ENCODE data around the gene SND1.
"Not testable (repeated sequence)": the region's sequence is repeated elsewhere in the genome, so short reads cannot be mapped to it uniquely, and the experiment has no call there.

SND1 gene

GRCh38 chr7:127961786-127962453 is 309.9 kb downstream of the SND1 start:
- H3K9me3 ChIP-seq (replicated peaks in 1 of 11) = peaks cover 7 to 16% (median 11%) of the 10 kb centered on the region in 11 experiments; a peak in 20 of 22 replicates
- H3K4me1 ChIP-seq = peaks cover 2 to 14% (median 3%) of the 10 kb centered on the region in 10 experiments
- peaks cover 0 to 24% (median 10%) of the 10 kb centered on the region in 11 experiments; a peak in 11 of 22 replicates for H4K20me1 ChIP-seq
- no peak overlapping the region for H3K9ac ChIP-seq
- no peaks in the 10 kb centered on the region for H3K27me3 ChIP-seq
- H3K36me3 ChIP-seq = peaks cover 49 to 62% (median 58%) of the 10 kb centered on the region in 11 experiments
- H3K4me3 ChIP-seq = no peak overlapping the region
- no peak for TF ChIP-seq Cebpa-rat (IDR thresholded peaks at IDR 0.05)
- no peak overlapping the region for H3K27ac ChIP-seq
- no peak overlapping the region for H3K4me2 ChIP-seq

DNA sequence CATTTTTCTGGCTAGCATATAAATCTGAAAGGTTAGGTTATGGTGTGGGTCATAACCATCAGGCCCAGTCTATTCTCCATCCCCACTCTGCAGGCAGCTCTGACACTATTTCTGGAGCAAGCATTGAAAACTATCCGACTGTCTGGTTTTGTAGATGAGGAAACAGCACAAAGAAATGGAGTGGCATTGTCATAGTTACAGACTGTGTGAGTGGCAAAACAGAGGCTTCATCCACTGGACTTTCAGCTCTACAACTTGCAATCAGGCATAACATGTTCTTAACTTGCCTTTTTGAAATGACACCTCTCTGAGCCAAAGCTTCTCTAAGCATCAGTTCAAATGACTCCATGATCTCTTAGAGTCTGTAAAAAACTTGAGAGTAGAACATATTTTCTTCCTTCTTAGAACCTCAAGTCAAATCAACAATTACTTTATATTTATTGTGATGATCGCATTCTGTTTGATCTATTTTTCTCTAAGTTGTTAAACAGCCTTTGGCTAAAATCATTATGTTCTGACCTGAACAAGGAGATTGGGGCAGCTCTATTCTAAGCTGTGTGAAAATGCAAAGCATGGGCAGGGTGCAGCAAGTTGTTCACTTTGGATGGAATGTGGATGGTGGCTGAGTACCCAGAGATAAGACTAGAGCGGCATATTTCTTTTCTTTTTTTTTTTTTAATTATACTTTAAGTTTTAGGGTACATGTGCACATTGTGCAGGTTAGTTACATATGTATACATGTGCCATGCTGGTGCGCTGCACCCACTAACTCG is 310.8 kb downstream of the SND1 start:
- Histone ChIP-seq H3K4me1 (peaks cover 11 to 23% (median 12%) of the 10 kb centered on the region in 10 experiments), H3K27me3 (no peaks in the 10 kb centered on the region), H3K4me2 (no peak overlapping the region), H3K9me3 (replicated peaks in 1 of 11) (peaks cover 7 to 16% (median 11%) of the 10 kb centered on the region in 11 experiments; a peak in 20 of 22 replicates), H3K9ac (no peak overlapping the region), H3K27ac (no peak overlapping the region), H3K36me3 (peaks cover 45 to 54% (median 50%) of the 10 kb centered on the region in 11 experiments), H3K4me3 (no peak overlapping the region), H4K20me1 (peaks cover 0 to 29% (median 16%) of the 10 kb centered on the region in 11 experiments; a peak in 11 of 22 replicates)
- TF ChIP-seq Cebpa-rat (IDR thresholded peaks at IDR 0.05) = no peak

- H4K20me1 ChIP-seq = peaks cover 0 to 30% (median 14%) of the 10 kb centered on the region in 11 experiments; a peak in 11 of 22 replicates
- H3K4me3 ChIP-seq, H3K27ac ChIP-seq, H3K9ac ChIP-seq, H3K27me3 ChIP-seq, H3K4me2 ChIP-seq: not testable (repeated sequence)
- peaks cover 7 to 16% (median 11%) of the 10 kb centered on the region in 11 experiments; a peak in 20 of 22 replicates for H3K9me3 ChIP-seq (replicated peaks in 1 of 11)
- peaks cover 35 to 43% (median 39%) of the 10 kb centered on the region in 11 experiments; a peak in 21 of 22 replicates for H3K36me3 ChIP-seq
- H3K4me1 ChIP-seq = peaks cover 22 to 32% (median 23%) of the 10 kb centered on the region in 10 experiments
Observed at GRCh38 chr7:127963850-127964249, 311.9 kb downstream of the SND1 start.

DNA sequence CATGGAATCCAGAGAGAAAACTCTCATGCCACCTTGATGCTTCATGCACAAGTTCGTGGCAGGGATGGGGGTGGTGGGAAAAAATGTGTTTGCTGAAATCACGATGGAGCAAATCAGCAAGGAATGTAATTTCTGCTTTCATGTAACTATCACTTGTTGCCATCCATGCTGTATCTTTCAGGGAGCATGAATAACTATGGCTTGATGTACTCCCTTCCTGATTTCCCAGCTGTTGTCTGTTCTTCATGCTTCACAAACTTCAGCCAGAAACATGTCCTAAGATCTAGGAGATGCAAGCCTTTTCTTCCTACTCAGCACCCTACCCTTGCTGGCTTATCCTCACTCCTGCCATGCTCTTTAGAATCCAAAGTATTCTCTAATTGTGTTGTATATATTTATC is 315.3 kb downstream of the SND1 start:
- TF ChIP-seq Cebpa-rat (IDR thresholded peaks at IDR 0.05) = no peak
- H3K4me1 ChIP-seq = peaks cover 25 to 42% (median 34%) of the 10 kb centered on the region in 10 experiments
- peaks cover 13 to 31% (median 20%) of the 10 kb centered on the region in 11 experiments for H3K36me3 ChIP-seq

GRCh38 chr7:127968547-127968946 is 316.6 kb downstream of the SND1 start:
- peaks cover 25 to 46% (median 37%) of the 10 kb centered on the region in 10 experiments for H3K4me1 ChIP-seq
- no peaks in the 10 kb centered on the region for H3K27me3 ChIP-seq
- H3K36me3 ChIP-seq = peaks cover 6 to 33% (median 20%) of the 10 kb centered on the region in 11 experiments
- H3K4me2 ChIP-seq = peak overlapping the region; percentile 16 to 83 (median 69)
- H3K9me3 ChIP-seq (replicated peaks in 1 of 11) = no peaks in the 10 kb centered on the region
- H3K4me3 ChIP-seq = peak overlapping the region in 1 of 10 experiments; percentile 11; a peak in 2 of 20 replicates
- peak overlapping the region in 4 of 11 experiments; percentile 3 to 51 (median 6); a peak in 3 of 22 replicates for H3K9ac ChIP-seq
- H3K27ac ChIP-seq = peak overlapping the region in 8 of 11 experiments; percentile 27 to 64 (median 49); a peak in 16 of 22 replicates
- peaks cover 0 to 29% (median 11%) of the 10 kb centered on the region in 11 experiments; a peak in 10 of 22 replicates for H4K20me1 ChIP-seq
- TF ChIP-seq Cebpa-rat (IDR thresholded peaks at IDR 0.05) = no peak

More for the DNA sequence above, 315.3 kb downstream of the SND1 start:
- Histone ChIP-seq H3K4me2 (peak overlapping the region; percentile 40 to 83 (median 69); a peak in 21 of 22 replicates), H3K27ac (peak overlapping the region in 2 of 11 experiments; percentile 4 to 47; a peak in 3 of 22 replicates), H3K4me3 (no peak overlapping the region), H3K9ac (no peak overlapping the region), H4K20me1 (peaks cover 0 to 29% (median 11%) of the 10 kb centered on the region in 11 experiments; a peak in 10 of 22 replicates), H3K27me3 (no peaks in the 10 kb centered on the region), H3K9me3 (replicated peaks in 1 of 11) (peaks cover 7 to 9% (median 8%) of the 10 kb centered on the region in 11 experiments; a peak in 20 of 22 replicates)

DNA sequence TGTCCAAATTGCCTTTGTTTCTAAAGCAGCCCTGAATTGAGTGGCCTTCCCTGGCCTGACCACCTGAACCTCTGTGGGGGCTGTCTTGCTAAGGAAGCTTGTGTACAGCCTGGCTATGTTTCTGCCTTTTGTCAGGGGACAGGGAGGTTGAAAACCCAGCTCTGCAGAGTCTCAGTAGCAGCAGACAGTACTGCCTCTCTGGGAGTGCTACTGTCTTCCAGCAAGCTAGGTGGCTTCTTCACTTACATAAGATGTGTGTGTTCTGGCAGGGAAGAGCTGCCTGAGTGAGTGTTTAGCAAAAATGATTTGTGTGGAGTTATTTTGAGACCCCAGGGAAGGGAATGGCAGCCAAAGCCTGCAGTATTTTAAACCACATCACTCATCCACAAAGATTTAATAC is 321.8 kb downstream of the SND1 start:
- no peak overlapping the region for H3K4me3 ChIP-seq
- H3K27ac ChIP-seq = no peak overlapping the region
- H3K36me3 ChIP-seq = peaks cover 40 to 86% (median 56%) of the 10 kb centered on the region in 11 experiments
- H3K27me3 ChIP-seq = no peaks in the 10 kb centered on the region
- H3K9ac ChIP-seq = no peak overlapping the region
- H4K20me1 ChIP-seq = peaks cover 0 to 17% (median 0%) of the 10 kb centered on the region in 11 experiments; a peak in 6 of 22 replicates
- TF ChIP-seq Cebpa-rat (IDR thresholded peaks at IDR 0.05) = no peak
- H3K4me1 ChIP-seq = peaks cover 4 to 55% (median 41%) of the 10 kb centered on the region in 10 experiments
- peak overlapping the region in 5 of 11 experiments; percentile 11 to 73 (median 66); a peak in 5 of 22 replicates for H3K4me2 ChIP-seq
- peaks cover 33 to 44% (median 37%) of the 10 kb centered on the region in 11 experiments for H3K9me3 ChIP-seq (replicated peaks in 1 of 11)

- Histone ChIP-seq H3K4me3 (no peak overlapping the region), H3K9me3 (replicated peaks in 1 of 11) (peaks cover 41 to 51% (median 44%) of the 10 kb centered on the region in 11 experiments), H3K36me3 (peaks cover 47 to 93% (median 63%) of the 10 kb centered on the region in 11 experiments), H3K9ac (no peak overlapping the region), H3K4me2 (peak overlapping the region in 7 of 11 experiments; percentile 11 to 76 (median 66); a peak in 12 of 22 replicates), H3K27ac (no peak overlapping the region), H4K20me1 (peaks cover 0 to 14% (median 0%) of the 10 kb centered on the region in 11 experiments; a peak in 4 of 22 replicates), H3K27me3 (no peaks in the 10 kb centered on the region), H3K4me1 (peaks cover 0 to 48% (median 34%) of the 10 kb centered on the region in 10 experiments; a peak in 16 of 20 replicates)
- no peak for TF ChIP-seq Cebpa-rat (IDR thresholded peaks at IDR 0.05)
Observed at GRCh38 chr7:127974446-127975035, 322.5 kb downstream of the SND1 start.

DNA sequence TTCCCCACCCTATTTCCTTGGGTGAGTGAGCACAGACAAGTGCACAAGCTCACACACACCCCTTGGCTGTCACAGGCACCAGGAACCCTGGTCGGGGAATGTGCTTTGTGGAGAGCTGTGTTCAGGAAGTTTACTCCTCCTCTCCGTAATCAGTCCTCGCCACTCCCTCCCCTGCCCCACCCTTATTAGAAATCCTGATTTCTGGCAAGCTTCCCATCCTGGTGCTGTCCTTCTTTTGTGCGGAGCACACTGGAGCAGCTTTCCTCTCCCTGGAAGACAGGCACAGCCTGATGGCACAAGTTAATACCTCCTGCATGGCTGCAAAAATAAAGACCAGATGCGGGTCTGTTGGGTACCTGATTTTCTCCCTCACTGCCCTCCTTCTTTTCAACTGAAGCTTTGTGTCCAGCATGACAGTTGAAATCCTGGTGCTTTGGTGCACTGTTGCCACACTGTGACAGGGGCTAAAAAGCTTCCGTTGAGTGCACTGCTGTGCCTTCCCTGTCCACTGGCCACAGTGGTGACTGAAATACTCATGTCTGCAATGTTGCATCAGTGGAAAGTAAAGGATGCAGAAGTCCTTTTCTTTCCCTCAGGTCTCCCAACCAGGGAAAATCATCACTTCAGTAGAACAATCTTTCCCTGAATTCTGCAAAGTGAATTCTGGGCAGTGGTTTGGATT is 324.2 kb downstream of the SND1 start:
- Histone ChIP-seq H3K36me3 (peaks cover 58 to 93% (median 67%) of the 10 kb centered on the region in 11 experiments), H4K20me1 (peaks cover 0 to 14% (median 0%) of the 10 kb centered on the region in 11 experiments; a peak in 4 of 22 replicates), H3K4me1 (peaks cover 0 to 37% (median 29%) of the 10 kb centered on the region in 10 experiments; a peak in 16 of 20 replicates), H3K27me3 (no peaks in the 10 kb centered on the region), H3K9me3 (replicated peaks in 1 of 11) (peaks cover 44 to 53% (median 47%) of the 10 kb centered on the region in 11 experiments), H3K27ac (peak overlapping the region in 2 of 11 experiments; percentile 7 to 40; a peak in 3 of 22 replicates), H3K4me2 (peak overlapping the region in 9 of 11 experiments; percentile 30 to 76 (median 62); a peak in 17 of 22 replicates), H3K9ac (no peak overlapping the region), H3K4me3 (no peak overlapping the region)
- TF ChIP-seq Cebpa-rat (IDR thresholded peaks at IDR 0.05) = no peak
